CD14-positive monocyte (primary cell): ENCODE measurements around the gene SCARB1. TPM values are rescaled to one million over a fixed set of nuclear protein-coding genes. Genes with fewer than 3 reads are reported as not detected.
A peak's percentile ranks its signal among the peaks of the same experiment; 100 is the strongest.

Source experiments
- DNase-seq, 3 donors: peaks; one replicate each; pipeline ENCODE4 v3.0.0-alpha.2; 2011 to 2022
- H2AFZ ChIP-seq: 2 replicates; pipeline ENCODE4 v1.6.0; 2012; ENCODE audit warnings: mild to moderate bottlenecking, low read depth, low read length, inconsistent platforms; ENCODE audit not compliant: insufficient read depth, poor library complexity, severe bottlenecking
- H3K27ac ChIP-seq, 2 donors: 1 replicate in 1 of 2; 2 replicates in 1 of 2; pipeline ENCODE4 v1.5.1; 2012 to 2013; ENCODE audit warnings: low read length in 2 of 2, control low read depth in 1 of 2, inconsistent platforms in 1 of 2, low read depth in 1 of 2, mild to moderate bottlenecking in 1 of 2
- H3K27me3 ChIP-seq, 2 donors: one replicate each; pipeline versions ENCODE4 v1.6.0 to v1.6.1; 2011 to 2013; ENCODE audit warnings: low read length in 2 of 2; ENCODE audit not compliant: control insufficient read depth in 2 of 2, insufficient read depth in 2 of 2
- H3K36me3 ChIP-seq, 2 donors: replicated peaks in 1 of 2; 1 replicate in 1 of 2; 2 replicates in 1 of 2; pipeline versions ENCODE4 v1.5.1 to v1.6.1; 2012 to 2013; ENCODE audit warnings: low read length in 2 of 2, control low read depth in 1 of 2, inconsistent platforms in 1 of 2, mild to moderate bottlenecking in 1 of 2; ENCODE audit not compliant: insufficient read depth in 2 of 2, control insufficient read depth in 1 of 2
- H3K4me1 ChIP-seq, 2 donors: 1 replicate in 1 of 2; 2 replicates in 1 of 2; pipeline versions ENCODE4 v1.5.1 to v1.6.1; 2012 to 2013; ENCODE audit warnings: low read length in 2 of 2, control low read depth in 1 of 2, inconsistent platforms in 1 of 2, mild to moderate bottlenecking in 1 of 2, moderate library complexity in 1 of 2; ENCODE audit not compliant: insufficient read depth in 2 of 2, control insufficient read depth in 1 of 2
- H3K4me2 ChIP-seq: replicated peaks from 2 replicates; pipeline ENCODE3; 2012; ENCODE audit warnings: low read length, moderate library complexity, mild to moderate bottlenecking; ENCODE audit not compliant: poor library complexity, severe bottlenecking; ENCODE audit errors: extremely low read depth
- H3K4me3 ChIP-seq, 3 experiments: fragments of 200-600 bp in 1 of 3; sonication (generic) in 1 of 3; replicated peaks in 1 of 3; 1 replicate in 2 of 3; 2 replicates in 1 of 3; pipeline ENCODE4 v1.5.1; 2011 to 2013; ENCODE audit warnings: low read length in 3 of 3, mild to moderate bottlenecking in 3 of 3, control low read depth in 2 of 3, low read depth in 2 of 3, inconsistent platforms in 1 of 3, moderate library complexity in 1 of 3
- H3K79me2 ChIP-seq: 2 replicates; pipeline ENCODE4 v1.6.0; 2012; ENCODE audit warnings: mild to moderate bottlenecking, control low read depth, inconsistent platforms, low read length, moderate library complexity; ENCODE audit not compliant: insufficient read depth
- H3K9ac ChIP-seq: 2 replicates; pipeline ENCODE4 v1.6.0; 2017; ENCODE audit warnings: low read length, mild to moderate bottlenecking; ENCODE audit not compliant: insufficient read depth, poor library complexity, severe bottlenecking
- H3K9me3 ChIP-seq, 2 donors: replicated peaks in 1 of 2; 1 replicate in 1 of 2; 2 replicates in 1 of 2; pipeline versions ENCODE4 v1.5.1 to v1.6.1; 2012 to 2013; ENCODE audit warnings: low read length in 2 of 2, control low read depth in 1 of 2; ENCODE audit not compliant: control insufficient read depth in 1 of 2, insufficient read depth in 1 of 2
- H4K20me1 ChIP-seq: 2 replicates; pipeline ENCODE4 v1.6.0; 2012; ENCODE audit warnings: mild to moderate bottlenecking, low read length, control low read depth, moderate library complexity; ENCODE audit not compliant: insufficient read depth
- H3K27ac Mint-ChIP-seq, 7 donors: one replicate each; pipeline ENCODE4 v1.8.0; 2020; ENCODE audit warnings: mild to moderate bottlenecking in 7 of 7, mixed read lengths in 7 of 7, moderate library complexity in 6 of 7, inconsistent platforms in 2 of 7
- H3K27me3 Mint-ChIP-seq, 3 donors: one replicate each; pipeline ENCODE4 v1.8.0; 2021 to 2022; ENCODE audit warnings: low read depth in 3 of 3, mild to moderate bottlenecking in 3 of 3, mixed read lengths in 3 of 3, moderate library complexity in 3 of 3, inconsistent platforms in 1 of 3
- H3K36me3 Mint-ChIP-seq, 2 donors: one replicate each; pipeline ENCODE4 v1.8.0; 2020; ENCODE audit warnings: mixed read lengths in 2 of 2, inconsistent platforms in 1 of 2, mild to moderate bottlenecking in 1 of 2
- H3K4me1 Mint-ChIP-seq: one replicate; pipeline ENCODE4 v1.8.0; 2020; ENCODE audit warnings: mild to moderate bottlenecking, mixed read lengths
- H3K4me3 Mint-ChIP-seq, 2 donors: one replicate each; pipeline ENCODE4 v1.8.0; 2020; ENCODE audit warnings: mild to moderate bottlenecking in 2 of 2, mixed read lengths in 2 of 2, moderate library complexity in 1 of 2
- H3K9me3 Mint-ChIP-seq, 7 donors: one replicate each; pipeline ENCODE4 v1.8.0; 2020 to 2022; ENCODE audit warnings: mixed read lengths in 7 of 7, mild to moderate bottlenecking in 6 of 7, moderate library complexity in 6 of 7, inconsistent platforms in 2 of 7
- WGBS: methylation state at CpG from one replicate; pipeline ENCODE4 v1.1.5; 2013; ENCODE audit warnings: missing lambda C conversion rate; ENCODE audit not compliant: insufficient coverage; 5-methylcytosine and 5-hydroxymethylcytosine counted together
- intact Hi-C, 2 donors: fragments of 100-400 bp; cut with micrococcal nuclease; formaldehyde crosslinking; loops; one replicate each; pipeline versions ENCODE4 v1.15.0 to v1.15.1; 2023
- polyA plus RNA-seq, 3 donors: library from polyadenylated mRNA; depleted of rRNA in 1 of 3; unstranded in 2 of 3; stranded (reverse) in 1 of 3; fragments of 300-500 nt in 2 of 3; fragments of >200 nt in 1 of 3; fragmentation: Illumina TruSeq in 2 of 3; gene quantifications; 1 replicate in 2 of 3; 2 replicates in 1 of 3; pipeline ENCODE4 v1.2.3, GENCODE V29; 2012 to 2021
- TF ChIP-seq, protein P1 (sequence below): fragments of 200-600 bp; IDR thresholded peaks from one replicate; pipeline ENCODE4 v1.8.0; 2022; ENCODE audit warnings: antibody characterized with exemption, mild to moderate bottlenecking

SCARB1 gene
- polyA plus RNA-seq, 3 donors: 13.1 to 34.3 (median 15.2) TPM

DNA sequence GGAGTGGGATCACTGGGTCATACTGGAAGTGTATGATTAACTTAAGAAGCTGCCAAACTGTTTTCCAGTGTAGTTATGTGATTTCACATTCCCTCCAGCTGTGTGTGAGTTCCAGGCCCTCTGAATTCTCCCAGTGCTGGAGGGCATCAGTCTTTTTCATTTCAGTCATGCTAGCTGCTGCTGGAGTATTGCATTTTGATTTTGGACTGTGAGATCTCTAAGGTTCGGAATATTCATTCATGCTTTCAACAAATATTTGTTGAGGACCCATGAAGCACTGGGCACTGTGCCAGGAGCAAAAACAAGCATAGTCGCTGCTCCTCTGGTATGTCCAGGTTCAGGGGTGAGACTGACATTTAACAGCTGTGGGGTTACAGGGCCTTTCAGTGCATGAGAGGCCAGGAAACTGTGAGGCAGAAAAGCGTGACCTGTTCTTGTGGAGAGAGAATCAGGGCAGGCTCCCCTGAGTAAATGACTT is 133.2 kb downstream of the SCARB1 start:
- no peak overlapping the region for H3K4me2 ChIP-seq
- H2AFZ ChIP-seq: no peak overlapping the region
- H3K4me1 ChIP-seq: peaks cover 59 to 68% of the 10 kb centered on the region in 2 donors
- no peak overlapping the region for H3K4me3 ChIP-seq
- Mint-ChIP-seq H3K27me3 (peaks cover 0 to 2% (median 0%) of the 10 kb centered on the region in 3 donors), H3K27ac (peak overlapping the region in 3 of 7 donors; percentile 25 to 69 (median 46)), H3K9me3 (peaks cover 0 to 15% (median 6%) of the 10 kb centered on the region in 7 donors), H3K4me3 (no peak overlapping the region), H3K4me1 (peaks cover 64% of the 10 kb centered on the region), H3K36me3 (peaks cover 4 to 8% of the 10 kb centered on the region in 2 donors)
- H4K20me1 ChIP-seq: no peaks in the 10 kb centered on the region
- no peaks in the 10 kb centered on the region for H3K79me2 ChIP-seq
- no peaks in the 10 kb centered on the region for H3K27me3 ChIP-seq
- H3K9me3 ChIP-seq: peaks cover 0 to 7% of the 10 kb centered on the region in 2 donors
- peak overlapping the region in 1 of 2 donors; percentile 26 for H3K27ac ChIP-seq
- 77% methylated on average over 1 of the region's 3 CpGs for WGBS
- DNase-seq: no peak
- intact Hi-C loops: loop anchor here in 1 of 2 donors (5.0 kb wide), 1 partner anchor 37 kb away; no protein-coding TSS in a partner anchor
- TF ChIP-seq, protein P1, sequence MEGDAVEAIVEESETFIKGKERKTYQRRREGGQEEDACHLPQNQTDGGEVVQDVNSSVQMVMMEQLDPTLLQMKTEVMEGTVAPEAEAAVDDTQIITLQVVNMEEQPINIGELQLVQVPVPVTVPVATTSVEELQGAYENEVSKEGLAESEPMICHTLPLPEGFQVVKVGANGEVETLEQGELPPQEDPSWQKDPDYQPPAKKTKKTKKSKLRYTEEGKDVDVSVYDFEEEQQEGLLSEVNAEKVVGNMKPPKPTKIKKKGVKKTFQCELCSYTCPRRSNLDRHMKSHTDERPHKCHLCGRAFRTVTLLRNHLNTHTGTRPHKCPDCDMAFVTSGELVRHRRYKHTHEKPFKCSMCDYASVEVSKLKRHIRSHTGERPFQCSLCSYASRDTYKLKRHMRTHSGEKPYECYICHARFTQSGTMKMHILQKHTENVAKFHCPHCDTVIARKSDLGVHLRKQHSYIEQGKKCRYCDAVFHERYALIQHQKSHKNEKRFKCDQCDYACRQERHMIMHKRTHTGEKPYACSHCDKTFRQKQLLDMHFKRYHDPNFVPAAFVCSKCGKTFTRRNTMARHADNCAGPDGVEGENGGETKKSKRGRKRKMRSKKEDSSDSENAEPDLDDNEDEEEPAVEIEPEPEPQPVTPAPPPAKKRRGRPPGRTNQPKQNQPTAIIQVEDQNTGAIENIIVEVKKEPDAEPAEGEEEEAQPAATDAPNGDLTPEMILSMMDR: no peak
- no peaks in the 10 kb centered on the region for H3K36me3 ChIP-seq
- no peak overlapping the region for H3K9ac ChIP-seq

DNA sequence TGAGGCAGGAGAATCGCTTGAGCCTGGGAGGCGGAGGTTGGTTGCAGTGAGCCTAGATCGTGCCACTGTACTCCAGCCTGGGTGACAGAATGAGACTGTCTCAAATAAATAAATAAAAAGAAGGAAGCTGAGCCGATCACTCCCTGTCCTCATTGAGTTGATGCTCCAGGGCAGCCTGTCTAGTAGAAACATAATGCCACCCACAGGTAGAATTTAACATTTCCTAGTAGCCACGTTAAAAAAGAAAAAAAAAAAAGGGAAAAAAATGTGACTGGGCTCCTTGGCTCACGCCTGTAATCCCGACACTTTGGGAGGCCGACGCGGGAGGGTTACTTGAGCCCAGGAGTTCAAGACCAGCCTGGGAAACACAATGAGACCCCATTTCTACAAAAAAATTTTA is 135.7 kb downstream of the SCARB1 start:
- peak overlapping the region; percentile 62 for H3K9ac ChIP-seq
- H4K20me1 ChIP-seq: no peaks in the 10 kb centered on the region
- DNase-seq: peak in 1 of 3 donors; percentile 36
- no peaks in the 10 kb centered on the region for H3K79me2 ChIP-seq
- peaks cover 4% of the 10 kb centered on the region in 2 donors for H3K36me3 Mint-ChIP-seq
- peaks cover 49% of the 10 kb centered on the region for H3K4me1 Mint-ChIP-seq
- H3K4me1 ChIP-seq: peaks cover 38 to 46% of the 10 kb centered on the region in 2 donors
- no peak overlapping the region for H3K4me3 ChIP-seq
- intact Hi-C loops: loop anchor here in 1 of 2 donors (5.0 kb wide), 1 partner anchor 34 kb away; no protein-coding TSS in a partner anchor
- no peak overlapping the region for H3K4me3 Mint-ChIP-seq
- peak overlapping the region; percentile 97 to 99 (median 98) for H3K27ac Mint-ChIP-seq
- no peaks in the 10 kb centered on the region for H3K27me3 ChIP-seq
- peaks cover 0 to 2% (median 0%) of the 10 kb centered on the region in 3 donors for H3K27me3 Mint-ChIP-seq
- peaks cover 0 to 15% (median 6%) of the 10 kb centered on the region in 7 donors for H3K9me3 Mint-ChIP-seq
- H3K4me2 ChIP-seq: no peak overlapping the region
- WGBS: 100% methylated on average over 1 of the region's 10 CpGs
- no peaks in the 10 kb centered on the region for H3K36me3 ChIP-seq
- no peak overlapping the region for H2AFZ ChIP-seq
- peak overlapping the region; percentile 94 to 95 for H3K27ac ChIP-seq
- TF ChIP-seq, protein P1: no peak
- H3K9me3 ChIP-seq: peaks cover 0 to 7% of the 10 kb centered on the region in 2 donors
